ENCODE data around the gene ALOX5. TPM values are rescaled to one million over a fixed set of nuclear protein-coding genes. Genes with fewer than 3 reads are reported as not detected.

Gene ALOX5
- total RNA-seq, 6 donors from 2014 or later = 113 to 686 (median 280) TPM

DNA sequence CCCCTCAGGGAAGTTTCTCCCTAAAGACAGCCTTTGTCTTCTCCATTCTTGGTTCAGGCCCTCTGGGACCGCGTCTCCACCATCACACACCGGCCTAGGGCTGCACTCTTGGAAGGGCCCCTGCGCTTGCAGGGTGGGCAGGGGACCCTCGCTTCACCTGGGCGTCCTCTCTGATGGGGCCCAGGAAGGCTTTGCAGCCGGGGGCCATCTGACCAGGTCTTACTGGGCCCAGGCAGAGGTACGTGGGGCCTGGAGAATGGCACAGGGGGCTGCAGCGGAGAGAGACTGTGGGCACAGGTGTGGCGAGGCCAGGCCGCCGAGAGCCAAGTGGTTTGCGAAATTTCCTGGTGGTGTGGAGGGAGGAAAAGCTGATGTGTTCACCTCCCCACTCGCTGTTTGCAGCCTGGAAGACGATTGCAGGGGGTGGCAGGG lies 44.4 kb downstream of the ALOX5 start:
- no peak for TF ChIP-seq POLR2AphosphoS5 (IDR thresholded peaks at IDR 0.05)
- no peak for TF ChIP-seq CTCF (IDR thresholded peaks at IDR 0.05)
- TF ChIP-seq EP300 (IDR thresholded peaks at IDR 0.05) = no peak
- no peak for TF ChIP-seq POLR2A (IDR thresholded peaks at IDR 0.05)
- Histone ChIP-seq H3K9me3 (no peaks in the 10 kb centered on the region), H3K27ac (peak overlapping the region; percentile 90 to 96 (median 94)), H3K27me3 (no peaks in the 10 kb centered on the region), H3K4me3 (peak overlapping the region; percentile 48 to 59 (median 51)), H3K36me3 (no peaks in the 10 kb centered on the region), H3K4me1 (peaks cover 34 to 42% (median 36%) of the 10 kb centered on the region in 4 donors)
- 40 to 50% methylated on average over 8 to 15 of the region's 15 CpGs for WGBS, 2 donors
- ATAC-seq (ENCODE audit: low FRiP score in 2 of 2) (peak in 1 of 2 donors; percentile 11), DNase-seq (no peak)

- Histone ChIP-seq H3K36me3 (no peaks in the 10 kb centered on the region), H3K27me3 (no peaks in the 10 kb centered on the region), H3K9me3 (no peaks in the 10 kb centered on the region), H3K27ac (peak overlapping the region; percentile 90 to 96 (median 94)), H3K4me3 (peak overlapping the region; percentile 48 to 59 (median 51)), H3K4me1 (peaks cover 34 to 42% (median 36%) of the 10 kb centered on the region in 4 donors)
- peak; percentile 78 to 84 for ATAC-seq (ENCODE audit: low FRiP score in 2 of 2)
- WGBS, 2 donors = 2 to 4% methylated on average over 34 to 52 of the region's 60 CpGs
- DNase-seq = peak; percentile 68 to 91
- peak in 3 of 4 donors; percentile 38 to 65 (median 54) for TF ChIP-seq EP300 (IDR thresholded peaks at IDR 0.05)
- peak; percentile 62 to 81 for TF ChIP-seq POLR2AphosphoS5 (IDR thresholded peaks at IDR 0.05)
- TF ChIP-seq CTCF (IDR thresholded peaks at IDR 0.05) = peak in 2 of 6 experiments; percentile 19 to 23
- peak in 2 of 4 donors; percentile 37 to 55 for TF ChIP-seq POLR2A (IDR thresholded peaks at IDR 0.05)
Observed at GRCh38 chr10:45418849-45419675, 45.0 kb downstream of the ALOX5 start.

DNA sequence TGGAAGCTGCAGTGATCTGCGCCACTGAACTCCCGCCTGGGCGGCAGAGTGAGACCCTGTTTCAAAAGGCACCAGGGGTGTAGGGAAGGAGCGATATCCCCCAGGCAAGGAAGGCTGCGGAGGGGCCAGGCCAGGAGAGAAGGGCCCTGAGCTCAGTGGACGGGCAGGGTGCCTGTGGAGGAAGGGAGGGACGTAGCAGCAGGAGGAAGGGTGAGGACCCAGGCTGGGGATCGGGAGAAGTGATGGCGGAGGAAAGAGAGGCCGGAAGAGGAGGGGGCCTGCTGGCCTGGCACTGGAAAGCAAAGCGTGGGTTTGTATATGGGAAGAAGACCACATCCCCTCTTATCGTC lies 45.6 kb downstream of the ALOX5 start:
- peak overlapping the region; percentile 90 to 96 (median 94) for H3K27ac ChIP-seq
- H3K9me3 ChIP-seq = no peaks in the 10 kb centered on the region
- 16 to 25% methylated on average over 12 of the region's 12 CpGs for WGBS, 2 donors
- H3K4me3 ChIP-seq = peak overlapping the region; percentile 48 to 59 (median 51)
- H3K27me3 ChIP-seq = no peaks in the 10 kb centered on the region
- no peaks in the 10 kb centered on the region for H3K36me3 ChIP-seq
- DNase-seq (no peak), ATAC-seq (ENCODE audit: low FRiP score in 2 of 2) (peak; percentile 1 to 33)
- no peak for TF ChIP-seq POLR2AphosphoS5 (IDR thresholded peaks at IDR 0.05)
- no peak for TF ChIP-seq CTCF (IDR thresholded peaks at IDR 0.05)
- no peak for TF ChIP-seq EP300 (IDR thresholded peaks at IDR 0.05)
- TF ChIP-seq POLR2A (IDR thresholded peaks at IDR 0.05) = no peak
- H3K4me1 ChIP-seq = peaks cover 34 to 46% (median 36%) of the 10 kb centered on the region in 4 donors

GRCh38 chr10:45420453-45421192 lies 46.6 kb downstream of the ALOX5 start:
- peak overlapping the region in 2 of 4 donors; percentile 51 to 59 for H3K4me3 ChIP-seq
- TF ChIP-seq POLR2AphosphoS5 (IDR thresholded peaks at IDR 0.05) (peak; percentile 58 to 73), POLR2A (IDR thresholded peaks at IDR 0.05) (peak in 1 of 4 donors; percentile 25), EP300 (IDR thresholded peaks at IDR 0.05) (no peak), CTCF (IDR thresholded peaks at IDR 0.05) (no peak)
- 21 to 34% methylated on average over 13 to 16 of the region's 16 CpGs for WGBS, 2 donors
- peak; percentile 8 to 30 for ATAC-seq (ENCODE audit: low FRiP score in 2 of 2)
- H3K36me3 ChIP-seq = no peaks in the 10 kb centered on the region
- H3K9me3 ChIP-seq = no peaks in the 10 kb centered on the region
- DNase-seq = peak in 1 of 2 donors; percentile 86
- no peaks in the 10 kb centered on the region for H3K27me3 ChIP-seq
- H3K4me1 ChIP-seq = peaks cover 36 to 49% (median 43%) of the 10 kb centered on the region in 4 donors
- peak overlapping the region; percentile 90 to 96 (median 94) for H3K27ac ChIP-seq

Data from upper lobe of left lung (tissue), 6 donors.